ENCODE data around the gene BARX2.

Gene BARX2

DNA sequence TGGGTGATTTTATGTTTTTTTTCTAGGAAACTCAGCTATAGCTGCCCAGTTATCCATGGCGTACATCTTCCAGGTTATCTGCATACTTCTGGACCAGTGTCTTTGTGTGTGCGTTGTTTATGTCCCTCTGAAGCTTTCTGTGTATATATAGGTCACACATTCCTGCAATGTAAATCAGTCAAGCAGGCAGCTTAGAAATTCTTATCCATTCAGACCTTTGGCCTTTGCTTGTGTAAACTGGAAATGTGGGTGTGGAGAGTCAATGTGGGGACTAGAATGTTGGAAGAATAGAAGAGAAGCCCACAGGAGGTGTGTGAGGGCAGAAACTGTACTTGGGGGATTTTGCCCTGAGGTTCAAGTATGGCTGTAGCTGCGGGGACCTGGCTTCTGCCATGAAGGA lies 51.7 kb downstream of the BARX2 start:
- no peak for DNase-seq (ENCODE audit: low read depth)
- no peak overlapping the region for H3K4me3 ChIP-seq (ENCODE audit: low read length)
- TF ChIP-seq, protein P1, sequence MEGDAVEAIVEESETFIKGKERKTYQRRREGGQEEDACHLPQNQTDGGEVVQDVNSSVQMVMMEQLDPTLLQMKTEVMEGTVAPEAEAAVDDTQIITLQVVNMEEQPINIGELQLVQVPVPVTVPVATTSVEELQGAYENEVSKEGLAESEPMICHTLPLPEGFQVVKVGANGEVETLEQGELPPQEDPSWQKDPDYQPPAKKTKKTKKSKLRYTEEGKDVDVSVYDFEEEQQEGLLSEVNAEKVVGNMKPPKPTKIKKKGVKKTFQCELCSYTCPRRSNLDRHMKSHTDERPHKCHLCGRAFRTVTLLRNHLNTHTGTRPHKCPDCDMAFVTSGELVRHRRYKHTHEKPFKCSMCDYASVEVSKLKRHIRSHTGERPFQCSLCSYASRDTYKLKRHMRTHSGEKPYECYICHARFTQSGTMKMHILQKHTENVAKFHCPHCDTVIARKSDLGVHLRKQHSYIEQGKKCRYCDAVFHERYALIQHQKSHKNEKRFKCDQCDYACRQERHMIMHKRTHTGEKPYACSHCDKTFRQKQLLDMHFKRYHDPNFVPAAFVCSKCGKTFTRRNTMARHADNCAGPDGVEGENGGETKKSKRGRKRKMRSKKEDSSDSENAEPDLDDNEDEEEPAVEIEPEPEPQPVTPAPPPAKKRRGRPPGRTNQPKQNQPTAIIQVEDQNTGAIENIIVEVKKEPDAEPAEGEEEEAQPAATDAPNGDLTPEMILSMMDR (conservative IDR thresholded peaks at IDR 0.05; ENCODE audit: low read depth, low read length) = no peak

DNA sequence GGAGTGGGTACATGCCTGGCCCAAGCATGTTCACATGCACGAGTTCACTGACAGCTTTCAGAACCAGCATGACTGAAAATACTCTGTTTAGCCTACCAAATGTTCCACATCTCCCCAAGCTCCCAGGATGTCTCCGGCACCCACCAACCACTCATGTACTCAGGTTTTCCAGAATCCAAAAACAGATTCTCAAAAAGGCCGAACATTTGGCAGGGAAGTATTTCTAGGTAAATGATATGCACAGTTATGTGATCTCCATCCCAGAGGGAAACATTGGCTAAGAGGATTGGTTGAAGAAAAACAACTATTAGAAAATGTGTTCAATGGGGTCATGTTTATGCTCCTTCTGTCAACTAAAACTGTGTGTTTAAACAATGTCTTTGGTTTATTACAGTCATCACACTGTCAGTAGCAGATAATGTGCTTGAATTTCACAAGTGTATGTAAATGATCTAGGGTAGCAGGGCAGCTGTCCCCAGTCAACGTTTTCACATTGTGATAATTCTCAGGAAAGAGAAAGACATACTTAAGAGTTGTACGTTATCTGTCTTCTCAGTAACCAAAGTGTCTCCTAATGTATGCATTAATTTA lies 52.3 kb downstream of the BARX2 start:
- H3K4me3 ChIP-seq (ENCODE audit: low read length) = no peak overlapping the region
- DNase-seq (ENCODE audit: low read depth) = no peak
- TF ChIP-seq, protein P1 (conservative IDR thresholded peaks at IDR 0.05; ENCODE audit: low read depth, low read length) = no peak

DNA sequence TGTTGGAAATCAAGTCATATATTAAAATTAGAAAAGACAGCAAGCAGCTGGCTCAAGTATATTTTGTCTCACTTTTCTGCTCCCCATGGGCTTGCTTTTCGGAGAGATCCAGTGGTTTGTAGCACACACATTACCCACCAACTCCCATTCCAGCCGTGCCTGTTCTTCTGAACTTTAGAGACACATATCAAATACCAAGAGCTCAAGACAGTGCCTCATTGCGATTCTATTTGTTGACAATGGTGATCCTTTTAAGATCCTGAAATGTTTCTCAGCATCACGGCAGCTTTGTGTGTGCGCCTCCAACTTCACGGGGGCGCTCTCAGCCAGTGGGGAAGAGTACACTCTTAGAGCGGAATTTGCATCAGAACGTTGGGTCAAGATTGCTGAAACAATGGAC lies 52.9 kb downstream of the BARX2 start:
- DNase-seq (ENCODE audit: low read depth) = no peak
- TF ChIP-seq, protein P1 (conservative IDR thresholded peaks at IDR 0.05; ENCODE audit: low read depth, low read length) = no peak
- H3K4me3 ChIP-seq (ENCODE audit: low read length) = no peak overlapping the region

DNA sequence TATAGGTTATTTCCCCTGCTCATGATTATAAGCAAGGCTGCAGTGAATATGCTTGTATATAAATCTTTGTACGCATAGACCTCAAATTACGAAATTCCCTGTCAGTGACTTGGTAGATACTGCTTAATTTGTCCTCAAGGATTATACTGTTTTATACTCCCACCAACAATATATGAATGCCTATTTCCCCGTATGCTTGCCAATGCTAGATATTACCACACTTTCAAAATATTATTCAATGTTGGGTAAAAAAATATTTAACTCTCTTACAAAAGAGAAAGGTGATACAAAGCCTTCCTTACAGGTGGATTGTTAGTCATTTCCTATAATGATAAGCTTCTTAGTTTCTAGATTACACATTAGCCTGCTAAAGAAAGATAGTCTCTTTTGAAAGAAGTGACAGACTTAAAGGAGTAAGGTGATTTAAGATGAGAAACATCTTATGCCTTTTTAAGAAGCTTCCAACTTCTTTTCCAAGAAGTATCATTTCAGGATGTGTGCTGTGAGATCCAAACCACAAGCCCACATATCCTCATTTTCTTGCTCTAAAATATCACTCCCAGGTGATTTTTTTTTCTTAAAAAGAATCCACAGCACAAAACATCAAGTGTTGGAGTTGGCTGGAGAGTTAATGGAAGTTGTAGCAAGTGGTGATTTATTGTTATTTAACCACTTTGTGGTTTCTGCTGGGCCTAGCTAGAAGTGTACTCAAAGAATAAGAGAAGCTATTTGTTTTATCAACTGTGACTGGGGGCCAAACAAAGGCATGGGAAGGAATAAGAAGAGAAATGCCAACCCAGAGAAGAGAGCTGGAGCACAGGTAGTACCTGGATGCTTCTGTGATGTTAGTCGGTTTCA lies 59.2 kb downstream of the BARX2 start:
- TF ChIP-seq, protein P1 (conservative IDR thresholded peaks at IDR 0.05; ENCODE audit: low read depth, low read length) = no peak
- H3K4me3 ChIP-seq (ENCODE audit: low read length) = no peak overlapping the region
- DNase-seq (ENCODE audit: low read depth) = no peak

DNA sequence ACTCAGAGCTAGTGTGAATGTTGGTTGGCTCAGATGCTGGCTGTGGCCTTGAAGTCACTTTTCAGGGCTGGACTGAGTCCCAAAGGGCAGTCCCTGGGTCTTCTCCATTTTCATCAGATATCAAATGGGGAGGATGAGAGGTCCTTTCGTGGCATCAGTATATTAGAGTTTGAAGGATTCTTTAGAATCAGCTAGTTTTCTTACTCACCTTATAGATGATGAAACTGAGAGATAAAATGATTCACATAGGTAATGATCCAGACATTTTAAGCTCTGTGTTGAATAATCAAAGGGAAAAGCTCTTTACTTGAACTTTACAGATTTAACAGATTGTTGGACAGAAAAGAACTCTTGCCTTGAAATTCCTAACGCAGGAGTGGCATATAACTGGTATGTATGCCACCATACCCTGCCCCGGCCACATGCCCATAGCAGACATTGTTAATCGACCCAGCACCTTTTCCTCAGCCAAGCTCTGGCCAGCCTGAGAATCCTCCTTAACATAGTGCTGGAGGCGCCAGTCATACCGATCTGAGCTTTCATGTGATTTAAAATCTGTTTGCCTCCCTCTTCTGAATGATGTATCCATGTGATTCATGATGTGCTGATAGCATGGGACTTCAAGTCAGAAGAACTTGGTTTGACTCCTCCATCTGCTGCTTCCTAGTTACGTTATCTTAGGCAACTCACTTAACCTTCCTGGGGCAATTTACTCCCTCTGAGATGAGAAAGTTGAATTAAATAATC lies 60.0 kb downstream of the BARX2 start:
- H3K4me3 ChIP-seq (ENCODE audit: low read length) = no peak overlapping the region
- DNase-seq (ENCODE audit: low read depth) = no peak
- TF ChIP-seq, protein P1 (conservative IDR thresholded peaks at IDR 0.05; ENCODE audit: low read depth, low read length) = no peak

DNA sequence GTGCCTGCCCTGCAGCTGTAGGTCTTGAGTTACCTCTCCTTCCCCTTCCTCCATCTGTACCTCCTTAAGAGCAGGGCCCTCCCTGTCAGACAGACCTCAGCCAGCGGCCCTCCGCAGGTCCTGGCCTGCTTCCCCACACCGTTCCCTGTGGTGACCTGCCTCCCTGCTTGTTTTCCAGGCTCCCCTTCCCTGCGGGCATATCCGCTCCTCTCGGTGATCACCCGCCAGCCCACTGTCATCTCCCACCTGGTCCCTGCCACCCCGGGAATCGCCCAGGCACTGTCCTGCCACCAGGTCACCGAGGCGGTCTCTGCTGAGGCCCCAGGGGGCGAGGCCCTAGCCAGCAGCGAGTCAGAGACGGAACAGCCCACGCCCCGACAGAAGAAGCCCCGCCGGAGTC lies 60.9 kb downstream of the BARX2 start:
- no peak overlapping the region for H3K4me3 ChIP-seq (ENCODE audit: low read length)
- DNase-seq (ENCODE audit: low read depth) = no peak
- TF ChIP-seq, protein P1 (conservative IDR thresholded peaks at IDR 0.05; ENCODE audit: low read depth, low read length) = no peak
